BJ (cell line): ENCODE measurements around the gene NRROS. TPM values are rescaled to one million over a fixed set of nuclear protein-coding genes. Genes with fewer than 3 reads are reported as not detected.

Source experiments
- CTCF ChIA-PET: fragments of 350-600 bp; formaldehyde crosslinking; extraction: SDS; loops from one replicate; lab custom pipeline; 2021; ENCODE audit warnings: antibody characterized with exemption, inconsistent platforms; lab: Yijun Ruan, JAX
- POLR2A ChIA-PET: fragments of 300-600 bp; sonication (Branson Sonifier 250); formaldehyde crosslinking; extraction: SDS; loops from one replicate; lab custom pipeline; 2021; ENCODE audit warnings: antibody characterized with exemption; lab: Charles Lee
- DNase-seq: peaks from one replicate; pipeline ENCODE4 v3.0.0-alpha.2; 2011; ENCODE audit warnings: low read depth
- H3K27me3 ChIP-seq: 2 replicates; pipeline ENCODE4 v1.6.0; 2011; ENCODE audit warnings: low read length; ENCODE audit not compliant: control insufficient read depth, insufficient read depth
- H3K36me3 ChIP-seq: 2 replicates; pipeline ENCODE4 v1.5.1; 2011; ENCODE audit warnings: low read length; ENCODE audit not compliant: control insufficient read depth, insufficient read depth
- H3K4me3 ChIP-seq: 2 replicates; pipeline ENCODE4 v1.5.1; 2011; ENCODE audit warnings: low read depth, mild to moderate bottlenecking, control low read depth, low read length
- CTCF ChIP-seq: IDR thresholded peaks from 2 replicates; pipeline ENCODE4 v1.5.1; 2011; ENCODE audit warnings: low read depth, mild to moderate bottlenecking, control low read depth, inconsistent platforms, low read length, moderate library complexity; ENCODE audit not compliant: insufficient read depth
- polyA plus RNA-seq: library from polyadenylated mRNA; depleted of rRNA; stranded (reverse); fragments of >200 nt; gene quantifications from 2 replicates; pipeline ENCODE4 v1.2.3, GENCODE V29; 2011

The NRROS gene
- polyA plus RNA-seq, 1 experiment: 0.07 TPM

- Histone ChIP-seq H3K36me3 (no peaks in the 10 kb centered on the region), H3K4me3 (no peak overlapping the region), H3K27me3 (0 out of 2 replicates have a peak, but pooled peaks cover 1% of the 10 kb centered on the region)
- no peak for TF ChIP-seq CTCF
- CTCF ChIA-PET: interaction anchor here (1.0 to 1.8 kb wide), 2 partner anchors 30 to 45 kb away, joined by 3 to 6 read pairs; no protein-coding TSS in a partner anchor
- POLR2A ChIA-PET: no interaction called here
- DNase-seq: no peak
Measured at GRCh38 chr3:196654006-196654734, 14.7 kb downstream of the NRROS start.

GRCh38 chr3:196654735-196655090, 15.2 kb downstream of the NRROS start:
- Histone ChIP-seq H3K36me3 (no peaks in the 10 kb centered on the region), H3K27me3 (0 out of 2 replicates have a peak, but pooled peaks cover 1% of the 10 kb centered on the region), H3K4me3 (no peak overlapping the region)
- no peak for DNase-seq
- TF ChIP-seq CTCF: no peak
- ChIA-PET POLR2A (no interaction called here), CTCF (interaction anchor here (1.8 kb wide), 1 partner anchor 30 kb away, joined by 6 read pairs; no protein-coding TSS in a partner anchor)

- CTCF ChIA-PET: interaction anchor here (0.9 to 1.6 kb wide), 2 partner anchors 29 to 47 kb away, joined by 3 to 5 read pairs; no protein-coding TSS in a partner anchor
- POLR2A ChIA-PET: no interaction called here
- DNase-seq: no peak
- no peaks in the 10 kb centered on the region for H3K36me3 ChIP-seq
- no peak overlapping the region for H3K4me3 ChIP-seq
- H3K27me3 ChIP-seq: 0 out of 2 replicates have a peak, but pooled peaks cover 1% of the 10 kb centered on the region
- TF ChIP-seq CTCF: no peak
Measured at GRCh38 chr3:196655496-196655895, 16.0 kb downstream of the NRROS start.

- H3K27me3 ChIP-seq: 0 out of 2 replicates have a peak, but pooled peaks cover 1% of the 10 kb centered on the region
- H3K4me3 ChIP-seq: no peak overlapping the region
- no peak for DNase-seq
- ChIA-PET POLR2A (no interaction called here), CTCF (interaction anchor here (0.9 to 1.6 kb wide), 3 partner anchors 27 to 48 kb away, joined by 3 to 5 read pairs (median 3); no protein-coding TSS in a partner anchor)
- no peaks in the 10 kb centered on the region for H3K36me3 ChIP-seq
- no peak for TF ChIP-seq CTCF
Measured at GRCh38 chr3:196656213-196656612, 16.7 kb downstream of the NRROS start.

- DNase-seq: no peak
- Histone ChIP-seq H3K36me3 (no peaks in the 10 kb centered on the region), H3K27me3 (peaks cover 3% of the 10 kb centered on the region; the same call in 1 of the 2 replicates), H3K4me3 (no peak overlapping the region)
- no peak for TF ChIP-seq CTCF
- ChIA-PET POLR2A (no interaction called here), CTCF (interaction anchor here (1.2 to 1.5 kb wide), 2 partner anchors 10 to 51 kb away, joined by 3 to 5 read pairs; no protein-coding TSS in a partner anchor)
Measured at GRCh38 chr3:196659901-196660351, 20.4 kb downstream of the NRROS start.
